IgD-negative memory B cell (primary cell): ENCODE measurements around the gene TXNL4A. TPM values are rescaled to one million over a fixed set of nuclear protein-coding genes. Genes with fewer than 3 reads are reported as not detected.
"Not testable (repeated sequence)": the region's sequence is repeated elsewhere in the genome, so short reads cannot be mapped to it uniquely, and the experiment has no call there.

ENCODE experiments used
- H3K27ac Mint-ChIP-seq, 3 donors: one replicate each; pipeline ENCODE4 v1.8.0; 2020 to 2022; ENCODE audit warnings: mild to moderate bottlenecking in 3 of 3, mixed read lengths in 3 of 3, moderate library complexity in 1 of 3
- H3K27me3 Mint-ChIP-seq: one replicate; pipeline ENCODE4 v1.8.0; 2021; ENCODE audit warnings: mixed read lengths
- H3K36me3 Mint-ChIP-seq: one replicate; pipeline ENCODE4 v1.8.0; 2020; ENCODE audit warnings: mild to moderate bottlenecking, mixed read lengths
- H3K4me1 Mint-ChIP-seq, 3 donors: one replicate each; pipeline ENCODE4 v1.8.0; 2020 to 2022; ENCODE audit warnings: mixed read lengths in 3 of 3, mild to moderate bottlenecking in 1 of 3
- H3K4me3 Mint-ChIP-seq, 4 donors: one replicate each; pipeline ENCODE4 v1.8.0; 2020 to 2022; ENCODE audit warnings: mild to moderate bottlenecking in 4 of 4, mixed read lengths in 4 of 4, moderate library complexity in 3 of 4
- H3K9me3 Mint-ChIP-seq, 3 donors: one replicate each; pipeline ENCODE4 v1.8.0; 2020 to 2021; ENCODE audit warnings: mixed read lengths in 3 of 3, mild to moderate bottlenecking in 1 of 3
- polyA plus RNA-seq: library from polyadenylated mRNA; unstranded; fragments of 300-500 nt; fragmentation: Illumina TruSeq; gene quantifications from one replicate; pipeline ENCODE4 v1.2.3, GENCODE V29; 2021

Gene TXNL4A
- polyA plus RNA-seq, 1 donor from 2014 or later: 222 TPM

DNA sequence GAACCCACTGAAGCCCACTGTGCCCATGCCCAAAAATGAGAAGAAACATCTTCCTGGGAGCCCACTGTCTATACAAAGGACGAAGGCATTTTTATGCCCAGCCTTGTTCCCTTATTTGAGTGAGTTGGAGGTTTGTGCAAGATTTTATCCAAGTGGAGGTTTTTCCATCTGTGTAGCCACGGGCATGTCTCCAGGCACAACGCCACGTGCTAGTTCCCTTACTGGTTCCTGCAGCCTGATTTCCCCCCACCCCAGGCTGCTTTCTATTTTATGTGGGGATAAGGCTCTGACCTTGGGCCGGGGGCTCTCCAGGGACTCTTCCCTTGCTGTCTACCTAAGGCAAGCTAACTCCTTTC, 22.2 kb upstream of the TXNL4A start:
- H3K4me3 Mint-ChIP-seq: no peak overlapping the region
- H3K27ac Mint-ChIP-seq: peak overlapping the region in 1 of 3 donors; percentile 43
- peaks cover 6 to 36% (median 16%) of the 10 kb centered on the region in 3 donors for H3K9me3 Mint-ChIP-seq
- peaks cover 8% of the 10 kb centered on the region for H3K36me3 Mint-ChIP-seq
- peaks cover 0 to 2% (median 0%) of the 10 kb centered on the region in 3 donors for H3K4me1 Mint-ChIP-seq
- H3K27me3 Mint-ChIP-seq: no peaks in the 10 kb centered on the region

DNA sequence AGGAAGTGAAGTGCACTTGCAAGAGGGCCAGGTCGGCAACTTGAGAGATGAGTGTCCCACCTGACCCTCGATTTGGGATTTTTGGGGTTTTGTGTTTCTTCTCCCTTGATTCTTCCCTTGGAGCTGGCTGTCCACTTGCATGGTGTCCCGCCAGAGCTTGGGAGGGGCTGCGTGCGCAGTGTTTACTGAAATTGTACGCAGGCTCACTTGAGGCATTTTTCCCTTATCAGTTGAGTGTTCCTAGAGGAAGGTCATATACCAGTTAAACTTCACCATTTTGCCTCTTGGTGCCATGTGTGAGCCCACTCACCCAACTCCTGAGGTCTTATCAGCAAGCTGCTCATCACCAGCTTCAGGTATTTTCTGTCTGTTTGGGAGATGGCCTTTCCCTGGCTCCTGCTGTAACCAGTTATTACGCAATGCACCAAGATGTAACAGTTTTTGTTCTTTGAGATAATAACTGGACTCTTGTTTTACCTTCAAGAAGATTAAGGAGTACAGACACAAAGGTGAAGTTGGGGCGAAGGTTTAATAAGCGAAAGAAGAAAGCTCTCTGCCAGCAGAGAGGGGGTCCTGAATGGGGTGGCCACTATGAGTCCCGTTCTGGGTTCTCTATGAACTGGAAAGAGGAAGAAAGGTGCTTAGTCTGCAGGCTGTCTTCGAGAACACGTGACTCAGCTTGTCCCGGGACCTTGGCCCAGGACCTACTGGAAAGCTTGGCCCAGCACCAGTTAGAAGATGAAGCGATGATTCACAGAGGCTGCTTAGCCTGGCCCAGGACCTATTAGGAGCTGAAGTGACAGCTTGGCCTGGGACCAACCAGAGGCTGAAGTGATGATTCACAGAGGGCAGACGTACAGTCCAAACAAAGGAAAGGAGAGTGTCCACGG, 21.5 kb upstream of the TXNL4A start:
- no peaks in the 10 kb centered on the region for H3K27me3 Mint-ChIP-seq
- peaks cover 6 to 36% (median 16%) of the 10 kb centered on the region in 3 donors for H3K9me3 Mint-ChIP-seq
- no peak overlapping the region for H3K4me3 Mint-ChIP-seq
- H3K4me1 Mint-ChIP-seq: peaks cover 0 to 5% (median under 1%) of the 10 kb centered on the region in 3 donors
- peak overlapping the region in 2 of 3 donors; percentile 4 to 43 for H3K27ac Mint-ChIP-seq
- peaks cover 8% of the 10 kb centered on the region for H3K36me3 Mint-ChIP-seq

- Mint-ChIP-seq H3K27ac (peak overlapping the region in 1 of 3 donors; percentile 43), H3K27me3 (no peaks in the 10 kb centered on the region), H3K9me3 (peaks cover 3 to 21% (median 11%) of the 10 kb centered on the region in 3 donors), H3K4me1 (peaks cover 5 to 11% (median 6%) of the 10 kb centered on the region in 3 donors), H3K36me3 (peaks cover 6% of the 10 kb centered on the region), H3K4me3 (peak overlapping the region in 1 of 4 donors; percentile 71)
These were observed 18.4 kb upstream of the TXNL4A start for GRCh38 chr18:80006724-80007123.

GRCh38 chr18:80004600-80005342, 16.4 kb upstream of the TXNL4A start:
- H3K27ac Mint-ChIP-seq: peak overlapping the region in 2 of 3 donors; percentile 16 to 18
- peaks cover 8 to 24% (median 14%) of the 10 kb centered on the region in 3 donors for H3K9me3 Mint-ChIP-seq
- peaks cover 5% of the 10 kb centered on the region for H3K36me3 Mint-ChIP-seq
- peaks cover 5 to 11% (median 6%) of the 10 kb centered on the region in 3 donors for H3K4me1 Mint-ChIP-seq
- H3K4me3 Mint-ChIP-seq: peak overlapping the region in 2 of 4 donors; percentile 2 to 30
- H3K27me3 Mint-ChIP-seq: peaks cover 2% of the 10 kb centered on the region

DNA sequence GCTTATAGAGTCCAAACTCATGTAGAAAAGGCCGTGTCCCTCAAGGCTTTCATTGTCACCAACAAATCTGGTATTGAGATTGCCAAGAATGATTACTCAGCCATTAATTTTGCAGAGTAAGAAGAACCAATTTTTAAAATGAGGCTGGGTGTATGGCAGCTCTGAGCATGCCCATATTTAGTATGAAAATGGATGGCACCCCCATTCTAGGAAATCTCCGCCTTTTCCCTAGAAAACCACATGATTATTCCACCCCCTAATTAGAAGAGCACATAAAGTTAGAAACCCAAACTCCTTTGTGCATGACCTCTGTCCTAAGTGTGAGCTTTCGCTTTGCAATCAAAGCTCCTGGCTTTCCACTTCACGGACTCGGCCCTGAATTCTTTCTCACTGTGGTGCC, 14.1 kb upstream of the TXNL4A start:
- H3K27me3 Mint-ChIP-seq: peaks cover 2% of the 10 kb centered on the region
- no peak overlapping the region for H3K27ac Mint-ChIP-seq
- no peak overlapping the region for H3K4me3 Mint-ChIP-seq
- peaks cover 5 to 11% (median 6%) of the 10 kb centered on the region in 3 donors for H3K4me1 Mint-ChIP-seq
- peaks cover 9 to 13% (median 11%) of the 10 kb centered on the region in 3 donors for H3K9me3 Mint-ChIP-seq
- H3K36me3 Mint-ChIP-seq: no peaks in the 10 kb centered on the region

DNA sequence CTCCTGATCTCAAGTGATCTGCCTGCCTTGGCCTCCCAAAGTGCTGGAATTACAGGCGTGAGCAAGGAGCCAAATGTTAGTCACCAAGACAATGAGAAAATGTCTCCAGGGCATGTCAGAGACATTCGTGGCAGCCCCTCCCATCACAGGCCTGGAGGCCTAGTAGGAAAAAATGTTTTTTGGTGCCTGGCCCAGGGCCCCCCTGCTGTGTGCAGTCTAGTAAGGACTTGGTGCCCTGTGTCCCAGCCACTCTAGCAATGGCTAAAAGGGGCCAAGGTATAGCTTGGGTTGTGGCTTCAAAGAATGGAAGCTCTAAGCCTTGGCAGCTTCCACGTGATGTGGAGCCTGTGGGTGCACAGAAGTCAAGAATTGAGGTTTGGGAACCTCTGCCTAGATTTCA, 12.5 kb upstream of the TXNL4A start:
- no peaks in the 10 kb centered on the region for H3K36me3 Mint-ChIP-seq
- H3K27me3 Mint-ChIP-seq: peaks cover 5% of the 10 kb centered on the region
- peaks cover 6 to 13% (median 13%) of the 10 kb centered on the region in 3 donors for H3K9me3 Mint-ChIP-seq
- H3K4me3 Mint-ChIP-seq: no peak overlapping the region
- no peak overlapping the region for H3K27ac Mint-ChIP-seq
- H3K4me1 Mint-ChIP-seq: peaks cover 5 to 8% (median 6%) of the 10 kb centered on the region in 3 donors

- Mint-ChIP-seq H3K9me3 (peaks cover 6 to 13% (median 13%) of the 10 kb centered on the region in 3 donors), H3K27ac (peak overlapping the region in 1 of 3 donors; percentile 78)
- not testable (repeated sequence) for H3K4me3 Mint-ChIP-seq, H3K4me1 Mint-ChIP-seq, H3K27me3 Mint-ChIP-seq, H3K36me3 Mint-ChIP-seq
These were observed 11.3 kb upstream of the TXNL4A start for GRCh38 chr18:79999701-80000100.

DNA sequence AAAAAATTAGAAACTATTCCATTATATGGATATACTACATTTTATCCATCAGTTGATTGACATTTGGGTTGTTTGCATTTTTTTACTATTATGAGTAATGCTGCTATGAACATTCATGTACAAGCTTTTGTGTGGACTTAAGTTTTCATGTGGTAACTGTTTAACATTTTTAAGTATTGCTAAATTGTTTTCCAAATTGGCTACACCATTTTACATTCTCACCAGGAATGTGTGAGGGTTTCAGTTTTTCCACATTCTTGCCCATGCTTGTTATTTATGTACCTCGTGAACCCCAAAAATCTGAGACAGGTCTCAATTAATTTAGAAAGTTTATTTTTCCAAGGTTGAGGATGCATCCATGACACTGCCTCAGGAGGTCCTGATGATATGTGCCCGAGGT, 3.1 kb upstream of the TXNL4A start:
- Mint-ChIP-seq H3K9me3 (peaks cover 0 to 4% (median 0%) of the 10 kb centered on the region in 3 donors), H3K4me1 (peaks cover 13 to 24% (median 13%) of the 10 kb centered on the region in 3 donors), H3K27ac (no peak overlapping the region), H3K36me3 (peaks cover 1% of the 10 kb centered on the region), H3K4me3 (peak overlapping the region in 1 of 4 donors; percentile 78), H3K27me3 (peaks cover 2% of the 10 kb centered on the region)

- peak overlapping the region; percentile 93 to 94 (median 94) for H3K27ac Mint-ChIP-seq
- peaks cover 20 to 33% (median 23%) of the 10 kb centered on the region in 3 donors for H3K4me1 Mint-ChIP-seq
- peak overlapping the region; percentile 81 to 95 (median 92) for H3K4me3 Mint-ChIP-seq
- H3K9me3 Mint-ChIP-seq: no peaks in the 10 kb centered on the region
- H3K36me3 Mint-ChIP-seq: peaks cover 1% of the 10 kb centered on the region
- H3K27me3 Mint-ChIP-seq: no peaks in the 10 kb centered on the region
These were observed 783 bp upstream of the TXNL4A start for GRCh38 chr18:79989195-79989497.

DNA sequence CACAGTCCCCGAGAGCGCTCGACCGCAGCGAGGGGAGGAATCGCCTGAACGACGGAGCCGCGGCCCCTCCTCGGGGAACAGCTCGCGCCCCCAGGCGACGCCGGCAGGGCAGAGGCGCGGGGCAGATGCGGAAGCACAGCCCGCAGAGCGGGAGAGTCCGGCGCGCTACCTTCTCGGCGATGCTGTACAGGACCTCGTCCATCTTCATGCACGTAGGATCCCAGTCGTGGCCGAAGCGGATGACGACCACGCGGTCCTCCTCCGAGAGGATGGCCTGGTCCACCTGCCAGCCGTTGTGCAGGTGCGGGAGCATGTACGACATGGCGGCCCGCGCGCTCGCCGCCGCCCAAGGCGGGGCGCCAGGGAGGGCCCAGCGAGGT, 302 bp downstream of the TXNL4A start:
- H3K4me1 Mint-ChIP-seq: peaks cover 25 to 44% (median 28%) of the 10 kb centered on the region in 3 donors
- H3K27ac Mint-ChIP-seq: peak overlapping the region; percentile 67 to 94 (median 94)
- H3K4me3 Mint-ChIP-seq: peak overlapping the region; percentile 81 to 95 (median 89)
- H3K9me3 Mint-ChIP-seq: no peaks in the 10 kb centered on the region
- H3K27me3 Mint-ChIP-seq: no peaks in the 10 kb centered on the region
- H3K36me3 Mint-ChIP-seq: no peaks in the 10 kb centered on the region

- Mint-ChIP-seq H3K27ac (peak overlapping the region; percentile 67 to 94 (median 94)), H3K36me3 (no peaks in the 10 kb centered on the region), H3K4me3 (peak overlapping the region; percentile 81 to 95 (median 89)), H3K4me1 (peaks cover 26 to 44% (median 28%) of the 10 kb centered on the region in 3 donors), H3K9me3 (no peaks in the 10 kb centered on the region), H3K27me3 (no peaks in the 10 kb centered on the region)
These were observed 797 bp downstream of the TXNL4A start for GRCh38 chr18:79987566-79987965.

DNA sequence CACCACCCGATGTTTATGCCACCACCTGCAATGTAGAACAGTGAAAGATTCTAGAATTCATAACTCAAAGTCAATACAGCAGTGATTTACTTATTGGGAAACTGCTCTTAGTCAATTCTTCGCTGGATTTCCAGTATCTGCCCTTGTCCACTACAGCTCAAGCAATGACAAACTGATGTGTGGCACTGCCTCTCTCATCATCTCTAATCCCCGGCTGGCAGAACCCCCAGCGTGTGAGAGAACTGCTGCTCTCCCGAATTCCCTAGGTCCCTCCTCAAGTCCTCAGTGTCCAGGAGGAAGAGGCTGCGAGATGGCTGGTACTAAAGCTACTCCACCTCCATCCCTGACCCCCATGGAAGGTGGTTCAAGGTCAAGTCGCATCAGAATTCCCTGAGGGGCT, 1.6 kb downstream of the TXNL4A start:
- no peaks in the 10 kb centered on the region for H3K27me3 Mint-ChIP-seq
- peak overlapping the region; percentile 81 to 95 (median 89) for H3K4me3 Mint-ChIP-seq

DNA sequence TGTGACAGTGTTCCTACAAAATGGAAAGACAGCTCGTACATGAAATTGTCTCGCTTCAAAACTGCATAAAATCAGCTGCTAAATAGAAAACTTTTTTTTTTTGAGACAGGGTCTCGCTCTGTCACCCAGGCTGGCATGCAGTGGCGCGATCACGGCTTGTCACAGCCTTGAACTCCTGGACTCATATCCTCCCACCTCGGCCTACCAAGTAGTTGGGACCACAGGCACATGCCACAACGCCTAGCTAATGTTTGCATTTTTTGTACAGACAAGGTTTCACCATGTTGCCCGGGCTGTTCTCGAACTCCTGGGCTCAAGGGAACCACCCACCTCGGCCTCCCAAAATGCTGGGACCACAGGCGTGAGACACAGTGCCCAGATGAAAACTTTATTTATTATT, 3.2 kb downstream of the TXNL4A start:
- no peaks in the 10 kb centered on the region for H3K36me3 Mint-ChIP-seq
- no peaks in the 10 kb centered on the region for H3K27me3 Mint-ChIP-seq
- H3K4me1 Mint-ChIP-seq: peaks cover 38 to 52% (median 38%) of the 10 kb centered on the region in 3 donors
- H3K9me3 Mint-ChIP-seq: no peaks in the 10 kb centered on the region
- H3K4me3 Mint-ChIP-seq: peak overlapping the region in 2 of 4 donors; percentile 13 to 71
- peak overlapping the region in 1 of 3 donors; percentile 38 for H3K27ac Mint-ChIP-seq

More for the DNA sequence above, 1.6 kb downstream of the TXNL4A start:
- Mint-ChIP-seq H3K36me3 (no peaks in the 10 kb centered on the region), H3K9me3 (no peaks in the 10 kb centered on the region), H3K4me1 (peaks cover 33 to 49% (median 33%) of the 10 kb centered on the region in 3 donors), H3K27ac (peak overlapping the region; percentile 86 to 94 (median 94))

GRCh38 chr18:79983793-79984192, 4.6 kb downstream of the TXNL4A start:
- H3K27ac Mint-ChIP-seq: peak overlapping the region in 1 of 3 donors; percentile 28
- peaks cover 38 to 49% (median 43%) of the 10 kb centered on the region in 3 donors for H3K4me1 Mint-ChIP-seq
- H3K27me3 Mint-ChIP-seq: no peaks in the 10 kb centered on the region
- no peaks in the 10 kb centered on the region for H3K36me3 Mint-ChIP-seq
- no peaks in the 10 kb centered on the region for H3K9me3 Mint-ChIP-seq
- H3K4me3 Mint-ChIP-seq: peak overlapping the region in 1 of 4 donors; percentile 58

GRCh38 chr18:79983253-79983652, 5.1 kb downstream of the TXNL4A start:
- H3K27ac Mint-ChIP-seq: no peak overlapping the region
- no peaks in the 10 kb centered on the region for H3K9me3 Mint-ChIP-seq
- H3K36me3 Mint-ChIP-seq: no peaks in the 10 kb centered on the region
- no peak overlapping the region for H3K4me3 Mint-ChIP-seq
- peaks cover 38 to 47% (median 43%) of the 10 kb centered on the region in 3 donors for H3K4me1 Mint-ChIP-seq
- H3K27me3 Mint-ChIP-seq: no peaks in the 10 kb centered on the region
